NCI-H1436 treated with DMSO at 0.1 percent for 48 hours (cell line): ENCODE results near the gene MAP1B.

ENCODE experiments used
- DNase-seq: peaks from one replicate; lab custom pipeline; 2025; lab: John Stamatoyannopoulos, UW

MAP1B gene

DNA sequence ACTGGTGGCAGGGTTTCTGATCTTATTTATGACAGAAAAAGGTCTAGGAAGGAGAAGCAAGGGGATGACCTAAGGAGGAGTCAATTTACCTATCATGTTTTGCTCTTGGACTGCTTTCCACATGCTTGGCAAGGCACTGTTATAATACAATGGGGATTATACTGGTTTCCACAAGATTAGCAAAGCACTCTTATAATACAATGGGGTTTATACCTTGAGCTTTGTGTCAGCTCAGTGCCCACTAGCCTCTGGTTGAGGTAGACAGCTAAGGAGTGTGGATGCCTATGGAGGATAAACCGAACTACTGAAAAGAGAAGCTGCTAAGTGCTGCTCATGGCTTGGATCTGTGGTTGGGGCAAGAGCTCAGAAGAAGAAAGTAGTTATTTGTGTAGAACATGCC is 144.1 kb downstream of the MAP1B start:
- no peak for DNase-seq

DNA sequence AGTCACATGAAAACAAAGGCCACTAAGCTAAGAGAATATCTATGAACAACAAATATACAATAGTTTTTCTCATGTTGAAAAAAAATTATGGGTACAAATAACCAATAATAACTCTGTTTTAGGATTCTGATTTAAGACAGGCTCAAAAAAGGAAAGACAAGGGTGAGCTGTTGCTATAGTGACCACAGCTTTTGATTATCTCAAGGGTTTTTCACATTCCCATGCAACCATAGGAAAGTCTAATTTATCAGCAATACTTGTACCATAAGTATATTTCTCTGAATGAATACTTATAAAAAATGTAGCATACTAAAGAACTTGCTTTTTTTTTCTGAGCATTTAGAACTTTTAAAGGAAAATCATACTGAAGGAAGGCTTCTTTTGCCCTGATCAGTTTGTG is 144.7 kb downstream of the MAP1B start:
- DNase-seq: no peak

DNA sequence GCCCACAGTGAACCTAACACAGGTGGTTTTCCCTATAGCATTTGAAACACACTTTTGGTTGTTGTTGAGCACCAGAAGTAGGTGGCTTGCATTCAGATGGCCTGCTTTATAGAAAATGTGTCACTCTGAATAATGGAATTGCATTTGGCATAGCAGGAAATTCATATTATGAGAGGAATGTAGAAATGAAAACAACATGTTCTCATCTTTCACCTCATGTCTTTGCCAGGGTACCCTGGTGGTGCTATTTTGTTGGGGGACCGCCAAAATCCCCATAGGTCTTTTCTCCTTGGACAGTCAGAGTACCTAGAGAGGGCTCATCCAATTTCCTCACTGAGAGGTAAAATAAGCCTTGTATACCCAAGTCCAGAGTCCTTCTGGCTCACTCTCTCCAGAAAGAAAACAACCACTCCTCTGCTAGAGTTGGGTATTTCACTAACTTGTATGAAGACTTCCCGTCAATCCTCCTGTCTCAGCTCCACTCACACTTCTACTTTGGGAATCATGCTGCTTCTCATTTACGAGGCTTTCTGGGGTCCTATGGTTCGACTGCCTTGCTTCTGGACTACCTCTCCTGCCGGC is 145.4 kb downstream of the MAP1B start:
- DNase-seq: no peak

DNA sequence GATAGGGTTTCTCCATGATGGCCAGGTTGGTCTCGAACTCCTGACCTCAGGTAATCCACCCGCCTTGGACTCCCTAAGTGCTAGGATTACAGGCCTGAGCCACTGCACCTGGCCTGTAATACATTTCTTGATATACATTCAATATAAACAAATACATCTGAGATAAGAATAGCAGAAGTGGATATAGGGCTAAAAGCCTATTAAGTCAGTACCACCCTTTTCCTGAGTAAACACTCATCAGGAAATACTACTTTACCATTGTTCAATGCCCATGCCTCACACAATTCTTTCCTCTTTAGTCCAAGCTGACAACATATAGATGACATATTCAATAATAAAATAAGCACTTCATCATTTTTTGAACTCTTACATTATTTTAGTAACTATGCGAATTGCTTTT is 148.0 kb downstream of the MAP1B start:
- DNase-seq: no peak

DNA sequence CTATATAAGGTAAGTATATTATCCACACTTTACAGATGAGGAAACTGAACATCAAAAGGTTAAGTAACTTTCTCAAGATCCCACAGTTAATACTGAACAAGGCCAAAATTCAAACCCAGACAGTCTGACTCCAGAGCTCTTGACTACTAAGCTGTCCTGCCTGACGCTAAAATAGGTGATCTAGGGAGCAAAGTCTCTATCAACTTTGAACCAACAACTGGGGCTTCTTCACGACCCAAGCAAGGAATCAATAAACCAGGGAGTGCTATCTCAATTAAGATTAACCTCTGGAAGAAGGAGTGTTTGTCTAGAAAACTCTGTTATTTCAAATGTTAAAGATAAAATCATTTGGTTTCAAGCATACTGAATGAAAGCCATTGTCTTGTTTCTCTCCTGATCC is 148.4 kb downstream of the MAP1B start:
- DNase-seq: no peak

DNA sequence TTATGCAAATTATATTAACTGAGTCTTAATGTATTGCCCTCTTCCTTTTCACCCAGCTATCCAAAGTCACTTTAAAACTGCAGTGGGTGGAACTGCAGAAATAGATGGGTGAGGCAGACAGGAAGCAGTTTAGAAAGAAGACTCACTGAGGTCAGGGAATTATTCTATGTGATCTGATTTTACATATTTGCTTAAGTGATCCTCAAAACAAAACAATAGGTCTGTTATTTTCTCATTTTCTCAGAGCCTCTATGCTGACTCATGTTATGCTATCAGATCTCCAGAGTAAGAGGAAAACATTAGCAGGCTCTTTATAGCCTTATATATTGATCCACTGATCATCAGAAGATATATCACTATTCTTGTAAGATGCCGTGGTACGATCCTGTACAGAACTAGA is 149.3 kb downstream of the MAP1B start:
- no peak for DNase-seq
